Neuronal stem cell (in vitro differentiated cells): Measurements from ENCODE around the gene PTPRD.
A peak's percentile ranks its signal among the peaks of the same experiment; 100 is the strongest.

Source experiments
- DNase-seq: peaks from one replicate; pipeline ENCODE4 v3.0.0-alpha.2; 2013; ENCODE audit warnings: low spot score
- H2AFZ ChIP-seq: one replicate; pipeline ENCODE4 v1.6.1; 2013; ENCODE audit warnings: mild to moderate bottlenecking, low read length, inconsistent platforms
- H2AK5ac ChIP-seq: 2 replicates; pipeline ENCODE4 v1.6.1; 2013; ENCODE audit warnings: low read depth, mild to moderate bottlenecking, inconsistent platforms, low read length, moderate library complexity, mixed read lengths
- H2BK120ac ChIP-seq: 2 replicates; pipeline ENCODE4 v1.6.1; 2013; ENCODE audit warnings: low read depth, mild to moderate bottlenecking, inconsistent platforms, low read length, moderate library complexity, mixed read lengths
- H2BK12ac ChIP-seq: one replicate; pipeline ENCODE4 v1.6.1; 2013; ENCODE audit warnings: low read length, inconsistent platforms
- H2BK15ac ChIP-seq: 2 replicates; pipeline ENCODE4 v1.6.1; 2013; ENCODE audit warnings: mild to moderate bottlenecking, low read length, inconsistent platforms, mixed read lengths
- H2BK5ac ChIP-seq: one replicate; pipeline ENCODE4 v1.6.1; 2013; ENCODE audit warnings: inconsistent platforms, mild to moderate bottlenecking, low read length, moderate library complexity
- H3K14ac ChIP-seq: one replicate; pipeline ENCODE4 v1.6.1; 2013; ENCODE audit warnings: low read length, inconsistent platforms
- H3K18ac ChIP-seq: 2 replicates; pipeline ENCODE4 v1.6.1; 2013; ENCODE audit warnings: low read length, inconsistent platforms
- H3K23ac ChIP-seq: 2 replicates; pipeline ENCODE4 v1.6.1; 2013; ENCODE audit warnings: low read depth, mild to moderate bottlenecking, mixed read lengths, low read length, inconsistent platforms; ENCODE audit not compliant: poor library complexity
- H3K27ac ChIP-seq: replicated peaks from 3 replicates; pipeline ENCODE4 v1.5.1; 2013; ENCODE audit warnings: low read length, inconsistent platforms
- H3K27me3 ChIP-seq, 3 experiments: 2 replicates each; pipeline ENCODE4 v1.6.1; 2013; ENCODE audit warnings: low read length in 3 of 3, mild to moderate bottlenecking in 2 of 3, inconsistent platforms in 1 of 3, low read depth in 1 of 3, mixed read lengths in 1 of 3, moderate library complexity in 1 of 3; ENCODE audit not compliant: control insufficient read depth in 3 of 3, insufficient read depth in 3 of 3
- H3K36me3 ChIP-seq, 2 donors: replicated peaks in 1 of 2; 2 replicates each; pipeline ENCODE4 v1.6.1; 2013; ENCODE audit warnings: low read length in 2 of 2; ENCODE audit not compliant: control insufficient read depth in 2 of 2, insufficient read depth in 2 of 2
- H3K4ac ChIP-seq: 2 replicates; pipeline ENCODE4 v1.6.1; 2013; ENCODE audit warnings: inconsistent platforms, mild to moderate bottlenecking, low read length, moderate library complexity
- H3K4me1 ChIP-seq, 2 donors: 1 replicate in 1 of 2; 2 replicates in 1 of 2; pipeline ENCODE4 v1.6.1; 2013; ENCODE audit warnings: low read length in 2 of 2, low read depth in 1 of 2; ENCODE audit not compliant: control insufficient read depth in 2 of 2, insufficient read depth in 1 of 2
- H3K4me2 ChIP-seq: one replicate; pipeline ENCODE4 v1.6.1; 2013; ENCODE audit warnings: mild to moderate bottlenecking, low read length, inconsistent platforms; ENCODE audit not compliant: insufficient read depth, poor library complexity, severe bottlenecking
- H3K4me3 ChIP-seq, 2 donors: 2 replicates each; pipeline ENCODE4 v1.5.1; 2013; ENCODE audit warnings: low read length in 2 of 2, mild to moderate bottlenecking in 2 of 2, inconsistent platforms in 1 of 2, moderate library complexity in 1 of 2
- H3K79me1 ChIP-seq: one replicate; pipeline ENCODE4 v1.6.1; 2013; ENCODE audit warnings: low read depth, mild to moderate bottlenecking, inconsistent platforms, low read length, moderate library complexity
- H3K9ac ChIP-seq: one replicate; pipeline ENCODE4 v1.6.1; 2013; ENCODE audit warnings: mild to moderate bottlenecking, low read depth, low read length, inconsistent platforms; ENCODE audit not compliant: poor library complexity
- H3K9me3 ChIP-seq, 2 donors: replicated peaks in 1 of 2; 2 replicates each; pipeline versions ENCODE3 to v1.6.1; 2013; ENCODE audit warnings: low read length in 2 of 2, mild to moderate bottlenecking in 2 of 2, inconsistent platforms in 1 of 2, low read depth in 1 of 2, mixed read lengths in 1 of 2, moderate library complexity in 1 of 2; ENCODE audit not compliant: control insufficient read depth in 2 of 2, insufficient read depth in 1 of 2
- H4K8ac ChIP-seq: one replicate; pipeline ENCODE4 v1.6.1; 2013; ENCODE audit warnings: low read depth, mild to moderate bottlenecking, inconsistent platforms, low read length, moderate library complexity
- H4K91ac ChIP-seq: one replicate; pipeline ENCODE4 v1.6.1; 2013; ENCODE audit warnings: low read length, low read depth, mild to moderate bottlenecking, inconsistent platforms; ENCODE audit not compliant: poor library complexity
- WGBS, 2 donors: extraction: QIAGEN DNeasy Blood & Tissue Kit; methylation state at CpG; one replicate each; pipeline ENCODE4 v1.1.7; 2013; ENCODE audit warnings: missing lambda C conversion rate in 2 of 2, mixed read lengths in 1 of 2; ENCODE audit not compliant: insufficient read length in 2 of 2, insufficient replicate concordance in 1 of 2; ENCODE audit errors: extremely low coverage in 2 of 2; 5-methylcytosine and 5-hydroxymethylcytosine counted together

The PTPRD gene

GRCh38 chr9:8679371-8679822, 1933.4 kb downstream of the PTPRD start:
- Histone ChIP-seq H2BK15ac (no peak overlapping the region), H3K27ac (no peak overlapping the region), H3K4me3 (no peak overlapping the region)

DNA sequence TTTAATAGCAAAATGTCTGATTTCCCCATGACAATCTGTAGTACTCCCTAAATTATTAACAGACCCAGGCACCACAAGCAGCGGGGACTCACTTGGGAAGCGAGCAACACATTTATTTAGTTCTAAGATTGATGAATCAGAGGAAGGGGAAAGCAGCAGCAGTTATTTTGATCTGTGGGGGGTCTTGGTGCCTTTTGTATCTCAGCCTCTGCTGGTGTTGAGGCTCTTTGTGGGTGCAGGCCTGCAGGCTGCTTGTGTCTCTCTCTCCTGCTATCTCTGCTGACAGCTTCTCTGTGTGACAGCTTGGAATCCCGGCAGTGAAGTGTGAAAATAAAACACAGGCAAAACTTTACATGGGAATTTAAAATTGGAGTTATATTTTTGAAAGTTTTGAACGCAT, 1935.1 kb downstream of the PTPRD start:
- Histone ChIP-seq H2BK12ac (no peak overlapping the region), H4K91ac (no peak overlapping the region), H2AFZ (no peak overlapping the region), H3K4ac (no peak overlapping the region), H3K9ac (no peak overlapping the region), H3K23ac (no peak overlapping the region), H3K4me2 (no peak overlapping the region), H2BK120ac (no peak overlapping the region), H3K18ac (no peak overlapping the region), H3K4me3 (no peak overlapping the region), H2AK5ac (no peak overlapping the region), H4K8ac (no peak overlapping the region), H3K9me3 (no peaks in the 10 kb centered on the region), H3K36me3 (no peaks in the 10 kb centered on the region), H3K4me1 (peaks cover 2 to 33% of the 10 kb centered on the region in 2 donors), H2BK15ac (no peak overlapping the region), H3K79me1 (peaks cover 2% of the 10 kb centered on the region), H3K27me3 (no peaks in the 10 kb centered on the region), H3K14ac (no peak overlapping the region), H3K27ac (no peak overlapping the region), H2BK5ac (no peak overlapping the region)
- DNase-seq: peak; percentile 4
- no CpG with 5 or more reads among the region's 4 CpGs for WGBS, 2 donors

More at GRCh38 chr9:8679371-8679822, 1933.4 kb downstream of the PTPRD start:
- no peak overlapping the region for H3K23ac ChIP-seq
- DNase-seq: no peak
- no peaks in the 10 kb centered on the region for H3K27me3 ChIP-seq
- peaks cover 2% of the 10 kb centered on the region for H3K79me1 ChIP-seq
- H3K4me1 ChIP-seq: peaks cover 2 to 47% of the 10 kb centered on the region in 2 donors
- no peaks in the 10 kb centered on the region for H3K9me3 ChIP-seq
- no peak overlapping the region for H4K8ac ChIP-seq
- H2BK120ac ChIP-seq: no peak overlapping the region
- no peak overlapping the region for H3K4me2 ChIP-seq
- H2BK12ac ChIP-seq: no peak overlapping the region
- no peak overlapping the region for H2BK5ac ChIP-seq
- H4K91ac ChIP-seq: no peak overlapping the region
- H2AK5ac ChIP-seq: no peak overlapping the region
- H3K18ac ChIP-seq: no peak overlapping the region
- no CpG with 5 or more reads among the region's 2 CpGs for WGBS, 2 donors
- no peak overlapping the region for H3K14ac ChIP-seq
- no peak overlapping the region for H3K4ac ChIP-seq
- H3K9ac ChIP-seq: no peak overlapping the region
- no peaks in the 10 kb centered on the region for H3K36me3 ChIP-seq
- H2AFZ ChIP-seq: no peak overlapping the region

DNA sequence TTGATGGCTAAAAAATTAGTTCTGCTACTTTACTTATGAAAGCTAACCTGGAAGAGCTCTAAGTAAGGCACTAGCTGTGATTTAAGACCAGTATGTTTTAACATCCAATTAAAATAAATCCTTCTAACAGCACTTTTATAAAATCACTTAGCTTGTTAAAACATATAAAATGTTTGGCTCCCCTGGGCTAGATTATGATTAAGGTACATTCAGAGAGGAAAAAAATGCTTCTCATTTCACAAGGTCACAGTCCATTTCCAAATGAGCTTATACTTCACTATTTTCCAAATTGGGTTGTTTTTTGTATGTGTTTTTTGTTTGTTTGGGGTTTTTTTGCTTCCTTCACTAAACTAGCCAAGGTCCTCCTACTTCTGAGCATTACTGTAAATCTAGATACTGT, 1938.3 kb downstream of the PTPRD start:
- Histone ChIP-seq H2BK5ac (no peak overlapping the region), H2AK5ac (no peak overlapping the region), H3K4me2 (no peak overlapping the region), H3K4me3 (no peak overlapping the region), H2BK12ac (no peak overlapping the region), H3K36me3 (no peaks in the 10 kb centered on the region), H2BK120ac (no peak overlapping the region), H3K27ac (no peak overlapping the region), H3K9ac (no peak overlapping the region), H3K4me1 (peaks cover 2 to 21% of the 10 kb centered on the region in 2 donors), H3K9me3 (no peaks in the 10 kb centered on the region), H3K14ac (no peak overlapping the region), H3K23ac (no peak overlapping the region), H3K27me3 (no peaks in the 10 kb centered on the region), H4K8ac (no peak overlapping the region), H4K91ac (no peak overlapping the region), H3K18ac (no peak overlapping the region), H2AFZ (no peak overlapping the region), H3K79me1 (peaks cover 2% of the 10 kb centered on the region), H2BK15ac (no peak overlapping the region), H3K4ac (no peak overlapping the region)
- no peak for DNase-seq

DNA sequence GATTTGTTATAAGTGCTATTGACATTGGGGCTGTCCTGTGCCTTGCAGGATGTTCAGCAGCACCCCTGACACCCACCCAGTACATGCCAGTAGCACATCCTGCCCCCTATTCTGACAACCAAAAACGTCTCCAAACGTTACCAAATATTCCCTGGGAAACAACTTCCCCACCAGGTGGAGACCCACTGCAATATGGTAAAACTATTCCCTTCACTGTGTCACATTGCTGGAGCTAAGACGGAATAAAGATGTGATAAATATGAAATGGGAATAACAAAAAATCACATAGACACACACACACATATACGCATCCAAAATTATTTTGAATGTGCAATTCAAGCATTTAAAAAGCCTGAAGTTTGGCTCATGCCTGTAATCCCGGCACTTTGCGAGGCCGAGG, 1939.0 kb downstream of the PTPRD start:
- H3K4ac ChIP-seq: no peak overlapping the region
- no CpG with 5 or more reads among the region's 7 CpGs for WGBS, 2 donors
- no peak overlapping the region for H4K91ac ChIP-seq
- no peak overlapping the region for H2AFZ ChIP-seq
- H3K9ac ChIP-seq: no peak overlapping the region
- H4K8ac ChIP-seq: no peak overlapping the region
- peaks cover 4 to 14% of the 10 kb centered on the region in 2 donors for H3K4me1 ChIP-seq
- no peaks in the 10 kb centered on the region for H3K27me3 ChIP-seq
- no peak overlapping the region for H2AK5ac ChIP-seq
- H3K36me3 ChIP-seq: no peaks in the 10 kb centered on the region
- H3K23ac ChIP-seq: no peak overlapping the region
- H3K9me3 ChIP-seq: no peaks in the 10 kb centered on the region
- H3K18ac ChIP-seq: no peak overlapping the region
- H3K4me2 ChIP-seq: no peak overlapping the region
- no peak for DNase-seq
- H2BK12ac ChIP-seq: no peak overlapping the region
- no peak overlapping the region for H2BK15ac ChIP-seq
- no peak overlapping the region for H3K27ac ChIP-seq
- H3K14ac ChIP-seq: no peak overlapping the region
- no peak overlapping the region for H3K4me3 ChIP-seq
- peaks cover 2% of the 10 kb centered on the region for H3K79me1 ChIP-seq
- H2BK5ac ChIP-seq: no peak overlapping the region
- no peak overlapping the region for H2BK120ac ChIP-seq
